HL-60 (cell line): ENCODE results near the gene ADGRA1.

Experiments
- DNase-seq, 2 experiments: peaks; one replicate each; pipeline ENCODE4 v3.0.0-alpha.2; 2010 to 2020; ENCODE audit warnings: low read depth in 1 of 2, low spot score in 1 of 2
- H3K27ac ChIP-seq: fragments of 250-450 bp; sonication (Bioruptor Pico); replicated peaks from 2 replicates; pipeline ENCODE4 v1.5.1; 2020; ENCODE audit warnings: mild to moderate bottlenecking, moderate library complexity
- H3K27me3 ChIP-seq: fragments of 250-450 bp; sonication (Bioruptor Pico); 2 replicates; pipeline ENCODE4 v1.5.1; 2021; ENCODE audit warnings: mild to moderate bottlenecking, moderate library complexity; ENCODE audit not compliant: insufficient read depth, poor library complexity, severe bottlenecking
- H3K4me3 ChIP-seq: replicated peaks from 2 replicates; pipeline ENCODE4 v1.5.1; 2011; ENCODE audit warnings: mild to moderate bottlenecking, control low read depth, low read length; ENCODE audit not compliant: insufficient read depth
- CTCF ChIP-seq: IDR thresholded peaks from one replicate; pipeline ENCODE4 v1.5.1; 2011; ENCODE audit warnings: low read length, control low read depth, inconsistent platforms; ENCODE audit not compliant: insufficient read depth
- GABPA ChIP-seq: IDR thresholded peaks from 2 replicates; pipeline ENCODE4 v1.6.1; 2012; ENCODE audit warnings: low read depth
- POLR2AphosphoS5 ChIP-seq: IDR thresholded peaks from 2 replicates; pipeline ENCODE4 v1.6.1; 2012; ENCODE audit warnings: low read depth
- REST ChIP-seq: IDR thresholded peaks from 2 replicates; pipeline ENCODE4 v1.6.1; 2012; ENCODE audit warnings: low read depth; ENCODE audit not compliant: insufficient replicate concordance
- SPI1 ChIP-seq: IDR thresholded peaks from 2 replicates; pipeline ENCODE4 v1.6.1; 2012; ENCODE audit warnings: low read depth, mild to moderate bottlenecking, borderline replicate concordance

Gene ADGRA1

DNA sequence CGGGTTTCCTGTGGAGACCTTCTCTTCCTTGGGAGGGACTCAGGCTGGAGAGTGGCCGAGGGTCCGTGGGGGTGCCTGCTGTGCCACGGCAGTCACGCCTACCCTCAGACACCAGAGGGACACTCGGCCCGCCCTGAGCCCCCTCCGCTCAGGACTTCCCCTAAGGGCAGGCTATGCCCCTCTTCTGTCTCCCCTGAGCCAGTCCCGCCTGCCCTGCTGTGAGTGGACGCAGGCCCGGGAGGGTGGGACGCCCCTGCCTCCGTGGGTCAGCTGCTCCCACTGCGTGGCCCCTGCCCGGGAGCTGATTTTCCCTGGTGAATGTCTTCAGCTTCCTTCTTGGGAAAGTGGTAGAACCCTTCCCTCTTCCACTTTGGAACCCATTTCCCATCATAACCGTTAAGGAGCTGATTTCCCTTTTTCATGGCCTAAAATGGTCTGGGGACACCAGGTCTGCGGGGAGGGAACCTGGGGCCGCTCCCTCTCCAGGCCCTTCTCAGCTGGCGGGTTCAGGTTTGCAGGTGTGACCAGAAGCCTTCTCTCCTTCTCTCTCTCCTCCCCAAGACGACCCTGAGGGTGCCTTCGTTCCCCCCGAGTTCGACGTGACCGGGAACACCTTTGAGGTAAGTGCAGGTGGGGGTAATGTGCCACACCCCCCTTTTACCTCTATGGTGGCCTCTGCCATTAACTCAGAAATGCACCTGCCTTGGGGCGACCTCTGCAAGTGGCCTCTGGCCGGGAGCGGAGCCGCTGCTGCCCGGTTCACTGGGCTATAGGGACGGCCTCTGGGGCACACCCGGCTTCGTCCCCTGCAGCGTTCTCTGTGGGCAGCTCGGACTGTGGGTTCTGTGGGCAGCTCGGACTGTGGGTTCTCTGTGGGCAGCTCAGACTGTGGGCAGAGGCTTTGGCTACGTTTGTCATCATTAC, 80.2 kb downstream of the ADGRA1 start:
- DNase-seq: no peak
- no peak for TF ChIP-seq SPI1
- no peak for TF ChIP-seq GABPA
- Histone ChIP-seq H3K4me3 (no peak overlapping the region), H3K27ac (no peak overlapping the region), H3K27me3 (peaks cover 6% of the 10 kb centered on the region)

DNA sequence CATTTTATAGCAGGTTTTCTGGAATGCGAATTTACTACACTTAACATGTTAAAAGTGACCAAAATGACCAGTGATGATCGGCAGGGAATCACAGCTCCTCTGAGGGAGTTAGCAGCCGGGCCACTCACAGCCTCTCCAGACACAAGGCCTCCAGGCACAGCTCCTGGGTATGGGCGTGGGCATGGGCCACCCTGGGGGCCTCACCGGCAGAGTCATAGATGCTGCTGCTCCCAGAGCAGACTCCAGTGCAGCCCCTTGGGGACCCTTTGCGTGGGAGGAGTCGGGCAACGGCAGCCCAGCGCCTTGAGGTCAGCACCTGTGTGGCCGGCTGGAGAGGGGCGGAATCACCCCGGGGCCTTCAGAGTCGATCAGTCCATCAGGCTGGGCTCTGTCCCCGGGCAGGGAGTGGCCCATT, 80.9 kb downstream of the ADGRA1 start:
- no peak overlapping the region for H3K27ac ChIP-seq

DNA sequence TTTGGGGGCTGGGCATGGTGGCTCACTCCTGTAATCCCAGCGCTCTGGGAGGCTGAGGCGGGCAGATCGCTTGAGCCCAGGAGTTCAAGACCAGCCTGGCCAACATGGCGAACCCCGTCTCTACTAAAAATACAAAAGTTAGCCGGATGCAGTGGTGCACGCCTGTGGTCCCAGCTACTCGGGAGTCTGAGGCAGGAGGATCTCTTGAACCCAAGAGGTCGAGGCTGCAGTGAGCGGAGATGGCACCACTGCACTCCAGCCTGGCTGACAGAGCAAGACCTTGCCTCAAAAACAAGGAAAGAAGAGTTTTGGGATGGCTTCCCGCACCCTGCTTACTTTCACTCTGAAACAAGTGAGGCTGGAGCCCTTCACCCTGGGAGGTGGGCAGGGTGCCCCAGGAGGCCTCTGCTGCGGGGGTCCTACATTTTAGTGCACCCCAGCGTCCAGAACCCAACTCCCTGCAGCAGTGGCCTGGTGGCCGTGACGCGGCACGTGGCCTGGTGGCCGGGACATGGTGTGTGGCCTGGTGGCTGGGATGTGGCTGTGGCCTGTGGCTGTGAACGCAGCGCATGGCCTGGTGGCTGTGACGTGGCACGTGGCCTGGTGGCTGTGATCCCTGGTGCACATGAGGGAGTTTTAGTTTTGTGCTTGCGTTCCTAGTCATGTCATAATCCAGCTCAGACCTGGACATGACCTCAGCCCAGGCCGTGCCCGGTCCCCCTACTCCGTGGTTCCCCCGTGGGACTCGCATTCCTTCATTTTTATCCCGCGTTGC, 81.6 kb downstream of the ADGRA1 start:
- TF ChIP-seq CTCF (no peak), SPI1 (no peak), GABPA (no peak), POLR2AphosphoS5 (no peak), REST (no peak)
- no peak for DNase-seq
- peaks cover 2% of the 10 kb centered on the region for H3K27me3 ChIP-seq
- no peak overlapping the region for H3K27ac ChIP-seq
- H3K4me3 ChIP-seq: no peak overlapping the region

More for the DNA sequence above, 80.9 kb downstream of the ADGRA1 start:
- TF ChIP-seq SPI1 (no peak), POLR2AphosphoS5 (no peak), GABPA (no peak), CTCF (no peak), REST (no peak)
- no peak for DNase-seq
- no peak overlapping the region for H3K4me3 ChIP-seq
- H3K27me3 ChIP-seq: peaks cover 4% of the 10 kb centered on the region

DNA sequence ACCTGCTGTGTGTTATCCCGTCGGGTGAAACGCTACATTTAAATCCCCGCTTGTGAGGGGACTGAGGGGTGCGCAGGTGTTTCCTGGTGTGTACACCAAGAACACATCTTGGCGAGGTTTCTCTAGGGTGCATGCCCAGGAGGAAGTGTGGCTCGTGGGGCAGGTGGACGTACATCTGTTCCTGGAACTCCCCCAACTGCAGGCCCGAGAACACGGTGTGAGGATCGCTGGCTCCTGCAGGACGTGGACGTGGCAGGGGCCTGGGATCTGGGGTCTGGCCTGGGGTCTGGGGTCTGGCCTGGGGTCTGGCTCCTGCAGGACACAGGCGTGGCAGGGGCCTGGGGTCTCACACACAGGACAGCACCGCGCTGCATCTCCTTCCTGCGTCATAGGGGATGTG, 82.4 kb downstream of the ADGRA1 start:
- Histone ChIP-seq H3K27ac (no peak overlapping the region), H3K4me3 (no peak overlapping the region), H3K27me3 (no peaks in the 10 kb centered on the region)
- TF ChIP-seq GABPA (no peak), REST (no peak), CTCF (no peak), SPI1 (no peak), POLR2AphosphoS5 (no peak)
- DNase-seq: no peak
